H9 (cell line): ENCODE data around the gene OR2L2. TPM values are rescaled to one million over a fixed set of nuclear protein-coding genes. Genes with fewer than 3 reads are reported as not detected.

Experiments
- DNase-seq: peaks from one replicate; pipeline ENCODE4 v3.0.0-alpha.2; 2017
- H2AFZ ChIP-seq: one replicate; pipeline ENCODE4 v1.6.1; 2013; ENCODE audit warnings: mild to moderate bottlenecking, low read length, control low read depth, moderate library complexity
- H2AK5ac ChIP-seq: 2 replicates; pipeline ENCODE4 v1.6.1; 2013; ENCODE audit warnings: low read length, control low read depth, mixed read lengths; ENCODE audit not compliant: insufficient read length
- H2BK120ac ChIP-seq: one replicate; pipeline ENCODE4 v1.6.1; 2013; ENCODE audit warnings: low read depth, mild to moderate bottlenecking, low read length, control low read depth, inconsistent platforms; ENCODE audit not compliant: poor library complexity, severe bottlenecking
- H2BK12ac ChIP-seq: 2 replicates; pipeline ENCODE4 v1.6.1; 2013; ENCODE audit warnings: low read length, control low read depth, mixed read lengths, low read depth; ENCODE audit not compliant: insufficient read length
- H2BK15ac ChIP-seq: 2 replicates; pipeline ENCODE4 v1.6.1; 2013; ENCODE audit warnings: low read depth, low read length, control low read depth
- H2BK20ac ChIP-seq: one replicate; pipeline ENCODE4 v1.6.1; 2013; ENCODE audit warnings: low read depth, mild to moderate bottlenecking, low read length, control low read depth, inconsistent platforms; ENCODE audit not compliant: poor library complexity, severe bottlenecking
- H2BK5ac ChIP-seq: 2 replicates; pipeline ENCODE4 v1.6.1; 2013; ENCODE audit warnings: low read length, control low read depth, mixed read lengths; ENCODE audit not compliant: insufficient read length
- H3K14ac ChIP-seq: 2 replicates; pipeline ENCODE4 v1.6.1; 2013; ENCODE audit warnings: low read length, control low read depth; ENCODE audit not compliant: insufficient read depth
- H3K18ac ChIP-seq: 2 replicates; pipeline ENCODE4 v1.6.1; 2013; ENCODE audit warnings: low read depth, mild to moderate bottlenecking, mixed read lengths, low read length, control low read depth; ENCODE audit not compliant: insufficient read length
- H3K23ac ChIP-seq: 2 replicates; pipeline ENCODE4 v1.6.1; 2013; ENCODE audit warnings: low read length, control low read depth, mixed read lengths, low read depth; ENCODE audit not compliant: insufficient read length
- H3K23me2 ChIP-seq: 2 replicates; pipeline ENCODE4 v1.6.1; 2013; ENCODE audit warnings: low read depth, mild to moderate bottlenecking, mixed read lengths, low read length, control low read depth; ENCODE audit not compliant: insufficient read length, poor library complexity, severe bottlenecking
- H3K27ac ChIP-seq: 2 replicates; pipeline ENCODE4 v1.5.1; 2013; ENCODE audit warnings: low read length, control low read depth, mixed read lengths, low read depth; ENCODE audit not compliant: insufficient read length
- H3K27me3 ChIP-seq: 2 replicates; pipeline ENCODE4 v1.6.1; 2013; ENCODE audit warnings: low read length, control low read depth, inconsistent platforms; ENCODE audit not compliant: insufficient read depth
- H3K4ac ChIP-seq: 2 replicates; pipeline ENCODE4 v1.6.1; 2013; ENCODE audit warnings: low read depth, mild to moderate bottlenecking, control low read depth, inconsistent platforms, low read length, moderate library complexity
- H3K4me1 ChIP-seq: 2 replicates; pipeline ENCODE4 v1.6.1; 2013; ENCODE audit warnings: low read length, control low read depth, inconsistent platforms; ENCODE audit not compliant: insufficient read depth
- H3K4me2 ChIP-seq: 2 replicates; pipeline ENCODE4 v1.6.1; 2013; ENCODE audit warnings: low read length, control low read depth, mixed read lengths; ENCODE audit not compliant: insufficient read length, insufficient read depth
- H3K56ac ChIP-seq: 2 replicates; pipeline ENCODE4 v1.6.1; 2013; ENCODE audit warnings: low read depth, mild to moderate bottlenecking, mixed read lengths, low read length, control low read depth; ENCODE audit not compliant: insufficient read length
- H3K79me1 ChIP-seq: 2 replicates; pipeline ENCODE4 v1.6.1; 2013; ENCODE audit warnings: low read depth, mild to moderate bottlenecking, moderate library complexity, low read length, control low read depth, inconsistent platforms; ENCODE audit not compliant: insufficient read depth, poor library complexity, severe bottlenecking
- H3K79me2 ChIP-seq: 2 replicates; pipeline ENCODE4 v1.6.1; 2013; ENCODE audit warnings: low read length, control low read depth, inconsistent platforms; ENCODE audit not compliant: insufficient read depth
- H3K9ac ChIP-seq: 2 replicates; pipeline ENCODE4 v1.6.1; 2013; ENCODE audit warnings: low read length, control low read depth, mixed read lengths; ENCODE audit not compliant: insufficient read length; ENCODE audit errors: extremely low read depth
- H3K9me3 ChIP-seq: one replicate; pipeline ENCODE4 v1.6.1; 2013; ENCODE audit warnings: low read depth, low read length, inconsistent platforms; ENCODE audit not compliant: control insufficient read depth
- H3T11ph ChIP-seq: one replicate; pipeline ENCODE4 v1.6.1; 2013; ENCODE audit warnings: mild to moderate bottlenecking, low read length, control low read depth, inconsistent platforms
- H4K20me1 ChIP-seq: one replicate; pipeline ENCODE4 v1.6.1; 2013; ENCODE audit not compliant: control insufficient read depth, insufficient read length, insufficient read depth
- H4K5ac ChIP-seq: 2 replicates; pipeline ENCODE4 v1.6.1; 2013; ENCODE audit warnings: low read depth, mild to moderate bottlenecking, mixed read lengths, low read length, control low read depth; ENCODE audit not compliant: insufficient read length
- H4K8ac ChIP-seq: replicated peaks from 2 replicates; pipeline ENCODE4 v1.6.1; 2013; ENCODE audit warnings: low read length, control low read depth, mixed read lengths, low read depth; ENCODE audit not compliant: insufficient read length
- H4K91ac ChIP-seq: 2 replicates; pipeline ENCODE4 v1.6.1; 2013; ENCODE audit warnings: low read depth, mild to moderate bottlenecking, moderate library complexity, mixed read lengths, low read length, control low read depth; ENCODE audit not compliant: insufficient read length
- H3K27ac Mint-ChIP-seq, 3 experiments: 2 replicates in 2 of 3; 3 replicates in 1 of 3; pipeline ENCODE4 v1.8.0; 2020 to 2021; ENCODE audit warnings: mixed read lengths in 3 of 3, mild to moderate bottlenecking in 1 of 3, moderate library complexity in 1 of 3
- H3K27me3 Mint-ChIP-seq: 2 replicates; pipeline ENCODE4 v1.8.0; 2021; ENCODE audit warnings: low read depth, mild to moderate bottlenecking, moderate library complexity, mixed read lengths
- H3K36me3 Mint-ChIP-seq, 3 experiments: 2 replicates in 2 of 3; 3 replicates in 1 of 3; pipeline ENCODE4 v1.8.0; 2020 to 2021; ENCODE audit warnings: low read depth in 3 of 3, mixed read lengths in 3 of 3; ENCODE audit not compliant: insufficient read depth in 1 of 3
- H3K4me1 Mint-ChIP-seq, 2 experiments: 2 replicates each; pipeline ENCODE4 v1.8.0; 2020; ENCODE audit warnings: mixed read lengths in 2 of 2
- H3K4me3 Mint-ChIP-seq, 2 experiments: 2 replicates in 1 of 2; 3 replicates in 1 of 2; pipeline ENCODE4 v1.8.0; 2020 to 2021; ENCODE audit warnings: mild to moderate bottlenecking in 2 of 2, mixed read lengths in 2 of 2, moderate library complexity in 1 of 2
- H3K9me3 Mint-ChIP-seq, 2 experiments: 2 replicates in 1 of 2; 3 replicates in 1 of 2; pipeline ENCODE4 v1.8.0; 2020; ENCODE audit warnings: mild to moderate bottlenecking in 2 of 2, mixed read lengths in 2 of 2, moderate library complexity in 1 of 2
- CTCF ChIP-seq: fragments of 200-600 bp; sonication (generic); conservative IDR thresholded peaks from 3 replicates; pipeline ENCODE4 v1.8.0; 2021; ENCODE audit warnings: antibody characterized with exemption, mild to moderate bottlenecking
- WGBS: extraction: QIAGEN DNeasy Blood & Tissue Kit; methylation state at CpG from one replicate; pipeline ENCODE4 v1.1.7; 2013; ENCODE audit warnings: missing lambda C conversion rate, low lambda C conversion rate, mixed read lengths; ENCODE audit not compliant: insufficient read length; ENCODE audit errors: extremely low coverage; 5-methylcytosine and 5-hydroxymethylcytosine counted together
- total RNA-seq: library from RNA; stranded (reverse); gene quantifications from 2 replicates; pipeline ENCODE4 v1.2.1, GENCODE V29; 2021

The OR2L2 gene
- total RNA-seq, 1 experiment from 2014 or later: not detected

GRCh38 chr1:248055261-248055660 lies 25.4 kb downstream of the OR2L2 start:
- Histone ChIP-seq H3K56ac (no peak overlapping the region), H2AK5ac (no peak overlapping the region), H3K79me2 (no peaks in the 10 kb centered on the region), H3K23ac (no peak overlapping the region), H4K8ac (no peak overlapping the region), H3K23me2 (no peaks in the 10 kb centered on the region), H3K14ac (no peak overlapping the region), H3K9ac (no peak overlapping the region), H4K20me1 (no peaks in the 10 kb centered on the region), H2BK120ac (no peak overlapping the region), H4K91ac (no peak overlapping the region), H2BK12ac (no peak overlapping the region), H3T11ph (no peak overlapping the region), H3K18ac (no peak overlapping the region), H3K27me3 (no peaks in the 10 kb centered on the region), H2BK5ac (no peak overlapping the region), H3K9me3 (peaks cover 41% of the 10 kb centered on the region), H3K4me1 (no peaks in the 10 kb centered on the region), H3K27ac (no peak overlapping the region), H2BK15ac (no peak overlapping the region), H3K4me2 (no peak overlapping the region), H2AFZ (no peak overlapping the region), H2BK20ac (no peak overlapping the region), H4K5ac (no peak overlapping the region), H3K4ac (no peak overlapping the region), H3K79me1 (no peaks in the 10 kb centered on the region)
- Mint-ChIP-seq H3K36me3 (peaks cover 9 to 34% (median 13%) of the 10 kb centered on the region in 3 experiments; a peak in 6 of 7 replicates), H3K9me3 (peaks cover 72 to 76% of the 10 kb centered on the region in 2 experiments), H3K4me3 (no peak overlapping the region; a peak in 1 of 5 replicates), H3K27ac (no peak overlapping the region), H3K4me1 (no peaks in the 10 kb centered on the region), H3K27me3 (no peaks in the 10 kb centered on the region; the same call in 1 of the 2 replicates)
- TF ChIP-seq CTCF: no peak
- DNase-seq: no peak
- WGBS: no CpG with 5 or more reads among the region's 2 CpGs
